ENCODE data around the gene FAM216B. TPM values are rescaled to one million over a fixed set of nuclear protein-coding genes. Genes with fewer than 3 reads are reported as not detected.

Gene FAM216B
- total RNA-seq, 1 donor from 2014 or later: not detected

DNA sequence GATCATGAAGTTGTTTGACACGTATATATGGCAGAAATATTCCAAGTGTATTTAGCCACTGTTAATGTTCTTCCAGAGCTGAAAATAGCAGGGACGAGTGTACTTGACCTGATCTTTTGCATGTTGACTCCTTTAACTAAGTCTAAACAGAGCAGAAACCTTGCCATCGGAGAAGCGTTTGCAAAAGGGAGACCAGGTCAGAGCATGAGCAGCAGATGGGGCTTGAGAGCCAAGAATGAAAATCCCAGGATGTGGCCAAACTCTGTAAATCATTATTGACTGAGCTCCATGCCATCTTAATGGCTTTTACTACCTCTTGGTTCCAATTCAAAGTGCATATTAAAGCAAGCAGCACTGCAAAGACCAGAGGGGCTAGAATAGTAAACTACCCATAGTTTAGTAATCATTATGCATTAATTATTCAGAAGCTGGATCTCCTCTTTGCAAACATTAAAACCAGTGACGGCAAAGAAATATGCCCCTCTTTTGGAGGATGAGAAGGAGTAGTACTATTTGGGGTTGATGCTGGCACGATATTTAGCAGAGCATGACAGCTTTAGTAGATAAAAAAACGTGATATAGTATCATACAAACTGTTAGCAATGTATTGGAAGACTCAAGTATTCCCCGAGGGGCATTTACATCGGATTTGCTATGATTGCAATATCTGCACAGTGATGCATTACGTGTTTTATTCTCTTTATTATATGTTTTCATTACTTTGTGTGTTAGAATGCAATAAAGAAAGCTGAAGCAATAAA lies 55.7 kb downstream of the FAM216B start:
- DNase-seq: peak; percentile 6

Other genes with a start within 250 kb of the FAM216B start
- gene TNFSF11, start 207.4 kb upstream of the FAM216B start, total RNA-seq: not detected in 2 replicates
- 2.0 and 4.2 TPM in 2 replicates for gene EPSTI1, start 210.7 kb downstream of the FAM216B start, total RNA-seq
- gene DNAJC15, start 242.0 kb downstream of the FAM216B start, total RNA-seq: 4.9 and 14.0 TPM in 2 replicates